Caco-2 (cell line): ENCODE data around the gene RALGAPA2. TPM values are rescaled to one million over a fixed set of nuclear protein-coding genes. Genes with fewer than 3 reads are reported as not detected.

Experiments used
- BruUV-seq: library from RNA; stranded (reverse); fragments of 400-500 nt; replicated peaks from 2 replicates; lab custom pipeline; 2021; lab: Mats Ljungman, UMichigan
- CTCF ChIA-PET: fragments of 300-600 bp; sonication (Branson Sonifier 250); formaldehyde crosslinking; loops from one replicate; lab custom pipeline; 2022; ENCODE audit warnings: antibody characterized with exemption; lab: Charles Lee
- POLR2A ChIA-PET: fragments of 300-600 bp; sonication (Branson Sonifier 250); formaldehyde crosslinking; loops from one replicate; lab custom pipeline; 2022; ENCODE audit warnings: antibody characterized with exemption; lab: Charles Lee
- DNase-seq, 2 experiments: peaks; one replicate each; pipeline versions ENCODE4 v3.0.0 to v3.0.0-alpha.2; 2020 to 2022
- H3K27me3 ChIP-seq: replicated peaks from 2 replicates; pipeline ENCODE4 v1.6.0; 2011; ENCODE audit warnings: low read length; ENCODE audit not compliant: control insufficient read depth, insufficient read depth
- H3K36me3 ChIP-seq: 2 replicates; pipeline ENCODE4 v1.5.1; 2011; ENCODE audit warnings: low read length; ENCODE audit not compliant: control insufficient read depth, insufficient read depth
- H3K4me1 ChIP-seq: fragments of 250-450 bp; sonication (Bioruptor Pico); 2 replicates; pipeline ENCODE4 v1.5.1; 2020; ENCODE audit warnings: mild to moderate bottlenecking
- H3K4me3 ChIP-seq: 2 replicates; pipeline ENCODE4 v1.5.1; 2011; ENCODE audit warnings: low read depth, mild to moderate bottlenecking, control low read depth, low read length
- H3K9me3 ChIP-seq: fragments of 250-450 bp; sonication (Bioruptor Pico); 2 replicates; pipeline ENCODE4 v1.5.1; 2020; ENCODE audit warnings: mild to moderate bottlenecking, moderate library complexity
- H3K27ac Mint-ChIP-seq: one replicate; pipeline ENCODE4 v1.8.0; 2022; ENCODE audit warnings: mixed read lengths; ENCODE audit not compliant: unreplicated experiment
- H3K27me3 Mint-ChIP-seq: one replicate; pipeline ENCODE4 v1.8.0; 2022; ENCODE audit warnings: mixed read lengths; ENCODE audit not compliant: insufficient read depth, unreplicated experiment
- H3K36me3 Mint-ChIP-seq: one replicate; pipeline ENCODE4 v1.8.0; 2022; ENCODE audit warnings: mild to moderate bottlenecking, mixed read lengths; ENCODE audit not compliant: insufficient read depth, unreplicated experiment
- H3K4me1 Mint-ChIP-seq: one replicate; pipeline ENCODE4 v1.8.0; 2022; ENCODE audit warnings: low read depth, mixed read lengths; ENCODE audit not compliant: unreplicated experiment
- H3K4me3 Mint-ChIP-seq: one replicate; pipeline ENCODE4 v1.8.0; 2022; ENCODE audit warnings: mild to moderate bottlenecking, moderate library complexity, mixed read lengths; ENCODE audit not compliant: unreplicated experiment
- H3K9me3 Mint-ChIP-seq: one replicate; pipeline ENCODE4 v1.8.0; 2022; ENCODE audit warnings: mixed read lengths; ENCODE audit not compliant: unreplicated experiment
- intact Hi-C: fragments of 100-400 bp; cut with micrococcal nuclease; formaldehyde crosslinking; loops from one replicate; pipeline ENCODE4 v1.10.0; 2022; ENCODE audit not compliant: unreplicated experiment
- total RNA-seq: library from RNA; stranded (reverse); gene quantifications from 2 replicates; pipeline ENCODE4 v1.2.3, GENCODE V29; 2022
- TF ChIP-seq, protein P1 (sequence below), 2 experiments: fragments of 200-600 bp in 1 of 2; IDR thresholded peaks; 1 replicate in 1 of 2; 2 replicates in 1 of 2; pipeline versions ENCODE4 v1.5.1 to v1.8.0; 2011 to 2022; ENCODE audit warnings: antibody characterized with exemption in 1 of 2, control low read depth in 1 of 2, inconsistent platforms in 1 of 2, low read depth in 1 of 2, low read length in 1 of 2, mild to moderate bottlenecking in 1 of 2, moderate library complexity in 1 of 2; ENCODE audit not compliant: insufficient read depth in 1 of 2, severe bottlenecking in 1 of 2, unreplicated experiment in 1 of 2

RALGAPA2 gene
- total RNA-seq, 1 experiment from 2014 or later = 17.3 TPM

DNA sequence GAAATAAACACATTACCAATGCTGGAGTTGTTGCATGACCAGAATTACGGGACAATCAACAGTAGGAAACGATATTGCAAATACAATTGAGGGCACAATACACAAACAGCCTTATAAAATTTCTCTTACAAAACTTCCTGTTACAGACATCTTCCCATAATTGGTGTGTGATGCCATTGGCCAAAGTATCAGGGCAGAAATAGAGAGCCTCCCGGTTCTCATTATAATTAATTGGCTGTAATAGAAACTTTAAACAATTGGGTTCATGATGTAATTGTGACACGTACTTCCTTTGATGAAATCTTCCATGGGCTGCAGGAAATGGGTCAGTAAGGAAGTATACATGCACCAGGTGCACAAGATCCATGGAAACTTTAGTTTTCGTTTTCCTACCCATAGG, 40.3 kb upstream of the RALGAPA2 start:
- Mint-ChIP-seq H3K4me3 (no peak overlapping the region), H3K27ac (no peak overlapping the region), H3K9me3 (peaks cover 10% of the 10 kb centered on the region), H3K4me1 (no peaks in the 10 kb centered on the region), H3K36me3 (no peaks in the 10 kb centered on the region), H3K27me3 (peaks cover 19% of the 10 kb centered on the region)
- no peaks in the 10 kb centered on the region for H3K27me3 ChIP-seq
- POLR2A ChIA-PET = no interaction called here
- TF ChIP-seq, protein P1, sequence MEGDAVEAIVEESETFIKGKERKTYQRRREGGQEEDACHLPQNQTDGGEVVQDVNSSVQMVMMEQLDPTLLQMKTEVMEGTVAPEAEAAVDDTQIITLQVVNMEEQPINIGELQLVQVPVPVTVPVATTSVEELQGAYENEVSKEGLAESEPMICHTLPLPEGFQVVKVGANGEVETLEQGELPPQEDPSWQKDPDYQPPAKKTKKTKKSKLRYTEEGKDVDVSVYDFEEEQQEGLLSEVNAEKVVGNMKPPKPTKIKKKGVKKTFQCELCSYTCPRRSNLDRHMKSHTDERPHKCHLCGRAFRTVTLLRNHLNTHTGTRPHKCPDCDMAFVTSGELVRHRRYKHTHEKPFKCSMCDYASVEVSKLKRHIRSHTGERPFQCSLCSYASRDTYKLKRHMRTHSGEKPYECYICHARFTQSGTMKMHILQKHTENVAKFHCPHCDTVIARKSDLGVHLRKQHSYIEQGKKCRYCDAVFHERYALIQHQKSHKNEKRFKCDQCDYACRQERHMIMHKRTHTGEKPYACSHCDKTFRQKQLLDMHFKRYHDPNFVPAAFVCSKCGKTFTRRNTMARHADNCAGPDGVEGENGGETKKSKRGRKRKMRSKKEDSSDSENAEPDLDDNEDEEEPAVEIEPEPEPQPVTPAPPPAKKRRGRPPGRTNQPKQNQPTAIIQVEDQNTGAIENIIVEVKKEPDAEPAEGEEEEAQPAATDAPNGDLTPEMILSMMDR (IDR thresholded peaks at IDR 0.05; ENCODE audit: insufficient read depth in 1 of 2, low read depth in 1 of 2, low read length in 1 of 2, severe bottlenecking in 1 of 2, unreplicated experiment in 1 of 2) = no peak
- intact Hi-C loops = no loop called here
- no peak for DNase-seq
- no peaks in the 10 kb centered on the region for H3K36me3 ChIP-seq
- H3K4me1 ChIP-seq = no peaks in the 10 kb centered on the region
- peaks cover 18% of the 10 kb centered on the region for H3K9me3 ChIP-seq
- CTCF ChIA-PET = interaction anchor here (0.6 kb wide), 1 partner anchor 9 kb away, joined by 4 read pairs; no protein-coding TSS in a partner anchor
- BruUV-seq = no TSS peak
- no peak overlapping the region for H3K4me3 ChIP-seq

DNA sequence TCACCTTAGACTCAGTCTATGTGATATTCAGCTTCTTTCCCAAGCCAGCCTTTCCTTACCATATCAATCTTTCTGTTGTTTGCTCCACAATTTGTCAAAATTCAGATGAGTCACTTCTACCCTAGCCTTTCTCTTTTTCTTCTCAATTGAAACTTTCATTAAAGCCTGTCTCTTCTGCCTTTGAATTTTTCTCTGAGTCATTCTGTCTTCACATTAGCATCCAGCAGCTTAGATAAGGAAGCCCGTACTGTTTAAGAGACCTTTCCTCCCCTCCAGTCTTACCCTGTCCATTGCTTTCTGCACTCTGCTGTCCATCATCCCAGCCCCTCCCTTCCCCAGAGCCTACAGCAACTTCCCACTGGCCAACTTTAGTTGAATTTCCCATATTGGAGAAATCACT, 34.9 kb upstream of the RALGAPA2 start:
- BruUV-seq = no TSS peak
- intact Hi-C loops = no loop called here
- H3K27me3 Mint-ChIP-seq = peaks cover 7% of the 10 kb centered on the region
- CTCF ChIA-PET = no interaction called here
- Histone ChIP-seq H3K4me1 (no peaks in the 10 kb centered on the region), H3K36me3 (no peaks in the 10 kb centered on the region), H3K27me3 (no peaks in the 10 kb centered on the region), H3K9me3 (peaks cover 18% of the 10 kb centered on the region), H3K4me3 (no peak overlapping the region)
- H3K4me1 Mint-ChIP-seq = no peaks in the 10 kb centered on the region
- TF ChIP-seq, protein P1 (IDR thresholded peaks at IDR 0.05; ENCODE audit: insufficient read depth in 1 of 2, low read depth in 1 of 2, low read length in 1 of 2, severe bottlenecking in 1 of 2, unreplicated experiment in 1 of 2) = no peak
- peaks cover 10% of the 10 kb centered on the region for H3K9me3 Mint-ChIP-seq
- H3K36me3 Mint-ChIP-seq = no peaks in the 10 kb centered on the region
- H3K4me3 Mint-ChIP-seq = no peak overlapping the region
- no peak overlapping the region for H3K27ac Mint-ChIP-seq
- DNase-seq = no peak
- POLR2A ChIA-PET = no interaction called here

DNA sequence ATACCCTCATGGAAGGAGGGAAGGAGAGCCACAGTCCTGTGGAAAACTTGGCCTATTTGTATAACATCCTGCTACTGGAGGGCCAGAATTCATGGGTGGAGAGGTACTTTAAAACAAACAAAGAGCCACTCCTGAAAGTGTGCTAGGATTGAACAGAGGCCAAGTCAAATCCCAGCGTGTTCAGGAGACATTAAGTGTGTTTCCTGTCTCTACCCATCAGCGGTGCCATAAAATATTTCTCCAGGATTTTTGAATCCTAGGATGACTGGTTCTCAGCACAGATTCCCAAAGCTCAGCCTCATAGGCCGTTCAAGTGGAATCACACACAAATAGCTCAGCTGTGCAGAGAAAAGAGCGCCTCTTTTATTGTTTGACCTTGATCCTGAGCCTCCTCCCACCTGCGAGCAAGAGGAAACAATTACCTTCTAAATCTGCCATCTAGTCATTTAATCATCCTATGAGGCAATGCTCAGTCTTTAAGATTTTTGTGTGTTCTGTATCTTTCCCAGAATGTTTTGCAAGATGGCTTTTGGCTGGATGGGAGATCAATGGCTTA, 31.8 kb upstream of the RALGAPA2 start:
- no peaks in the 10 kb centered on the region for H3K4me1 ChIP-seq
- no peak overlapping the region for H3K4me3 Mint-ChIP-seq
- no peak for DNase-seq
- peaks cover 4% of the 10 kb centered on the region for H3K27me3 Mint-ChIP-seq
- no peaks in the 10 kb centered on the region for H3K36me3 Mint-ChIP-seq
- no peaks in the 10 kb centered on the region for H3K4me1 Mint-ChIP-seq
- no peak overlapping the region for H3K27ac Mint-ChIP-seq
- TF ChIP-seq, protein P1 (IDR thresholded peaks at IDR 0.05; ENCODE audit: insufficient read depth in 1 of 2, low read depth in 1 of 2, low read length in 1 of 2, severe bottlenecking in 1 of 2, unreplicated experiment in 1 of 2) = no peak
- peaks cover 9% of the 10 kb centered on the region for H3K9me3 Mint-ChIP-seq
- POLR2A ChIA-PET = no interaction called here
- no peak overlapping the region for H3K4me3 ChIP-seq
- H3K36me3 ChIP-seq = no peaks in the 10 kb centered on the region
- intact Hi-C loops = no loop called here
- H3K9me3 ChIP-seq = peaks cover 15% of the 10 kb centered on the region
- CTCF ChIA-PET = interaction anchor here (0.6 kb wide), 1 partner anchor 8 kb away, joined by 4 read pairs; no protein-coding TSS in a partner anchor
- no peaks in the 10 kb centered on the region for H3K27me3 ChIP-seq
- BruUV-seq = no TSS peak
